ENCODE measurements around the gene NFYB.

DNA sequence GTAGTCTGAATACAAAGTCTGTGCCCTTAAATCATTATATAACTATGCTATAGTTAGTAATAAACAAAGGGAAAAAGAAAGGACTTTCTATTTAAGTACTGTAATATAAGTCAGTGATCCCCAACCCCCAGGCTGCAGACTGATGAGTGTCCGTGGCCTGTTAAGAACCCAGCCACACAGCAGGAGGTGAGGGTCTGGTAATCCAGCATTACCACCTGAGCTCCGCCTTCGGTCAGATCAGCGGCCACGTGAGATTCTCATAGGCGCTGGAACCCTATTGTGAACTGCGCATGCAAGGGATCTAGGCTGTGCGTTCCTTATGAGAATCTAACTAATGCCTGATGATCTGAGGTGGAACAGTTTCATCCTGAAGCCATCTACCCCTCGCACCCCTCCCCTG lies 15.7 kb downstream of the NFYB start:
- no peak for TF ChIP-seq CTCF (IDR thresholded peaks at IDR 0.05)
- no peak for TF ChIP-seq POLR2A (IDR thresholded peaks at IDR 0.05)
